AG08395 (cell line): ENCODE results near the gene PITHD1.
A peak's percentile ranks its signal among the peaks of the same experiment; 100 is the strongest.
"Not testable (repeated sequence)": the region's sequence is repeated elsewhere in the genome, so short reads cannot be mapped to it uniquely, and the experiment has no call there.

Experiments
- DNase-seq: peaks from one replicate; pipeline ENCODE4 v3.0.0; 2012; ENCODE audit warnings: mixed read lengths, low spot score

The PITHD1 gene

DNA sequence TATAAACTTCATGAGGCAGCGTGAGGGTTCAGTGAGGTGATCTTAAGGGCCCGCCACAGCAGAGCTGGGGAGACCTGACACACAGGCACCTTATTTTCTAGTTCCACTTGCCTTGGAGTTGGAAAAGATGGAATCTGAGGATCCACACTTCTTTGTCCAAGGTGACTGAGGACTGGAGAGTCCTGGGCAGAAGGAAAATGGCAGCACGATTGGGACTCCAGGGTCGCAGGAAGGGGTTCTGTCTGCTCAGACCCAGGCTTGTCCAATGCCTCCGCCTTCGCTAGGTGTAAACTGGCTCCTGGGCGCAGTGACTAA is 21.0 kb downstream of the PITHD1 start:
- DNase-seq, result no peak

GRCh38 chr1:23799570-23800399 is 21.6 kb downstream of the PITHD1 start:
- DNase-seq, result peak; percentile 41

- peak; percentile 98 for DNase-seq
Observed at GRCh38 chr1:23800400-23801337, 22.5 kb downstream of the PITHD1 start, which contains the start of gene GALE. GALE (minus strand) TSS chr1:23800754; CDS start chr1:23799007, 1,747 bp downstream.

GRCh38 chr1:23801338-23801748 is 23.1 kb downstream of the PITHD1 start:
- no peak for DNase-seq

GRCh38 chr1:23801876-23802275 is 23.7 kb downstream of the PITHD1 start:
- DNase-seq, result no peak

GRCh38 chr1:23802809-23803342 is 24.7 kb downstream of the PITHD1 start:
- DNase-seq, result not testable (repeated sequence)

GRCh38 chr1:23803674-23804073 is 25.5 kb downstream of the PITHD1 start:
- no peak for DNase-seq

DNA sequence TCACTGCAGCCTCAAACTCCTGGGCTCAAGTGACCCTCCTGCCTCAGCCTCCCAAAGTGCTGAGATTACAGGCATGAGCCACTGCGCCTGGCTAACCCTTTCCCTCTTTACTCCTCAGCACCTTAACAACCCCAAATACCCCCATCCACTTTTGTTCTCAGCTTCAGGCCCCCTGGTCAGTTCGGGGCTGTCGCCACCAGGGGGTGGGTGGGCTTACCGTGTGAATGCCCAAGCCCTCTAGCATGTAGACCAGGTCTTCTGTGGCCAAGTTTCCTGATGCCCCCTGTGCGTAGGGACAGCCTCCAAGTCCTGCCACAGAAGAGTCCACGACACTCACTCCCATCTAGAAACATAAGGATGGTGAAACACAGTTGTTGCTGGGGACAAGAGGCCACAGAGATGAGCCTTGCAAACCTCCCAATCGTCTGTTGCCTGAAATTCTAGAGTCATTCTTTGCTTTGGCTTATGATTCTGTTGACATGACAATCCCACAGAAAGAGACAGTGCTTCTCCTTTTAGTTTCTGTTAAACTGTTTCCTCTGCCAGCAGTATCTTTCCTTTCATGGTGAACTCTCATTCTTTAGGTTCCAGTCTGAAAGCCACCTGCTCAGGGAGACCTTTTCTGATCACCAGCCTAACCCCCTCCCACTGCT is 26.1 kb downstream of the PITHD1 start:
- DNase-seq, result no peak

- DNase-seq, result no peak
Observed at GRCh38 chr1:23805025-23805424, 26.8 kb downstream of the PITHD1 start.

GRCh38 chr1:23806280-23806679 is 28.1 kb downstream of the PITHD1 start:
- DNase-seq, result no peak

DNA sequence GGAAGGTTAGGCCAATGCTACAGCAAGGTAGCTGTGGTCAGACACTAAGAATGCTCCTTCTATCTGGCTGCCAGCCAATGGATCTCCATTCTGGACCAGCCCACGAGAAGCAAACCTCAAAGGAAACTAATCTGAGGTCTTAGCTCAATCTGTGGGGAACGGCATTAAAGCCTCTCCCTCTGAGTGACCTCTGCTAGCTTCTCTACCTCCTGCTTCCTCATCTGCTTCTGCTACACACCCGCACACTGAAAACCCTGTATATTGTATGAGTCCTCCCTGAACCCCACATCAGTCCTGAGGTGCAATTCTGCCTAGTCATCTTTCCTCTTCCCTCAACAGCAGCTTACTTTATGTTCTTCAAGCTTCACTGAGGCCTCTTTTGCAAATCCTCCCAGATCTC is 29.2 kb downstream of the PITHD1 start:
- DNase-seq, result no peak

DNA sequence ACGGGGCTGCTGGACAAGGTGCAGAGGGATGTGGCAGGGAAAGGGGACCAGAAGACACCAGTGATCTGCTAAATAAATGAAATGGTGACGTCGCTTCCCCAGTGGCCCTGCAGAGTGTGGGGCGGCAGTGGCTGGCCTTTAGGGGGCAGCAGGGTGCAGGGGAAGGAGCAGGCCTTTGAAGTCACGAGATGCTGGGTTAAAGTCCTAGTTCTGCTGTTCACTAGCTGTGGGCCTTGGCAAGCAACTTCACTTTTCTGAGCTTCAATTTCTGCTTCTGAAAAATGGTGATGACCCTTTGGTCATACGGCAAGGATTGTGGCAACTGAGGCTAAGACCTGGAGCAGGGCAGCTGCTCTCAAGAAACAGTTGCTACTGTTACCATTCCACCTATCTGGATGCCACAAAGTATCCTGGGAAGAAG is 31.5 kb downstream of the PITHD1 start:
- peak; percentile 80 for DNase-seq

GRCh38 chr1:23810818-23811540 is 32.8 kb downstream of the PITHD1 start:
- peak; percentile 40 for DNase-seq

DNA sequence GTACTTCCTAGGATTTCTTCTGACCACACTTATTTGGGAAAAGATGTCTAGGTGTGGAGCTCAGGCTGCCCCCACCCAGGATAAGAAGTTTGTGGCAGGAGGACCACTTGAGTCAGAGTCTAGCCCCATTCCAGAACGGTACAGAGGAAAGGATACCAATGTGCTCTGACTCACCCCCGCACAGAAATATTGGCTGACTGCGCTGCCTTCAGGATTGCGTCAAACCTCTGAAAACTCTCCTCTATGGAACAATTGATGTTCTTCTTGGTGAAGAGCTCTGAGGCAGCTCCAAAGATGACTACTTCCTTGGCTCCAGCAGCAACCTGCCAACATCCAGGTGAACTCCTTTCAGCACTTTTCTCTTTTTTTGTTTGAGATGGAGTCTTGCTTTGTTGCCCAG is 35.8 kb downstream of the PITHD1 start:
- DNase-seq, result no peak

GRCh38 chr1:23816361-23816760 is 38.1 kb downstream of the PITHD1 start:
- DNase-seq, result no peak

GRCh38 chr1:23816906-23817305 is 38.7 kb downstream of the PITHD1 start:
- no peak for DNase-seq

DNA sequence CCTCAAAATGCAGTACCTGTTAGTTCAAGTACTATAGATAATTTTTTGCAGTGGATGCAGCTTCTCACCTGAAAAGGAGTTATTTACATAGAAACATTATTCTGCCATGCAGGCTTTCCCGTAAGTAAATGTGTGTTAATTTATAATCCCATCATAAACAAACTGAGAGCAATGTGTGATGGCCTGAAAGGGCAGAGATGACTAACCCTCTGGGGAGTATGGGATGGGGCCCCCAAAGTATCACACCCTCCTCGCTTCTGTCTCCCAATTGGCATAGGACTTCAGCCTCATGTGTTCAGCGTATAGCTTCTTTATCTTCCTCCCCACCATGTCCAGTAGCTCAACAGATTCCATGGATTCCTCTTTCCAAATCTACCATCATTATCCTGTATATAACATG is 39.4 kb downstream of the PITHD1 start:
- no peak for DNase-seq

GRCh38 chr1:23823767-23824166 is 45.5 kb downstream of the PITHD1 start:
- no peak for DNase-seq

GRCh38 chr1:23824711-23825075 is 46.5 kb downstream of the PITHD1 start:
- DNase-seq, result peak; percentile 10

GRCh38 chr1:23825076-23825761 is 47.0 kb downstream of the PITHD1 start, which contains the start of gene HMGCL:
HMGCL (minus strand) TSS chr1:23825429; CDS start chr1:23825415, 14 bp downstream.
- DNase-seq, result peak; percentile 97
